Peyer's patch (tissue), 4 donors: Measurements from ENCODE around the gene PASK. TPM values are rescaled to one million over a fixed set of nuclear protein-coding genes. Genes with fewer than 3 reads are reported as not detected.

Source experiments
- DNase-seq, 3 donors: peaks; one replicate each; pipeline ENCODE4 v3.0.0-alpha.2; 2017 to 2019
- H3K27ac ChIP-seq, 4 donors: fragments of 200-600 bp; sonication (generic); one replicate each; pipeline ENCODE4 v1.5.1; 2016 to 2019
- H3K27me3 ChIP-seq, 2 donors: fragments of 200-600 bp; sonication (generic); one replicate each; pipeline ENCODE4 v1.5.1; 2019
- H3K36me3 ChIP-seq, 3 donors: fragments of 200-600 bp; sonication (generic); one replicate each; pipeline ENCODE4 v1.5.1; 2016 to 2019
- H3K4me1 ChIP-seq, 4 donors: fragments of 200-600 bp; sonication (generic); one replicate each; pipeline ENCODE4 v1.5.1; 2016 to 2019
- H3K4me3 ChIP-seq, 4 donors: fragments of 200-600 bp; sonication (generic); 1 replicate in 3 of 4; 2 replicates in 1 of 4; pipeline ENCODE4 v1.5.1; 2016 to 2019; ENCODE audit warnings: mild to moderate bottlenecking in 1 of 4
- H3K9me3 ChIP-seq, 4 donors: fragments of 200-600 bp; sonication (generic); one replicate each; pipeline ENCODE4 v1.5.1; 2016 to 2019; ENCODE audit warnings: mild to moderate bottlenecking in 1 of 4
- CTCF ChIP-seq, 6 experiments: fragments of 450-650 bp in 4 of 6; fragments of 200-600 bp in 2 of 6; sonication (generic) in 1 of 6; IDR thresholded peaks; one replicate each; pipeline ENCODE4 v1.5.1; 2017 to 2019; ENCODE audit warnings: antibody characterized with exemption in 6 of 6, mild to moderate bottlenecking in 3 of 6, moderate library complexity in 1 of 6
- POLR2A ChIP-seq, 2 donors: fragments of 450-650 bp; IDR thresholded peaks; one replicate each; pipeline ENCODE4 v1.5.1; 2017; ENCODE audit warnings: antibody characterized with exemption in 2 of 2, mild to moderate bottlenecking in 2 of 2, moderate library complexity in 2 of 2
- total RNA-seq, 4 donors: library from RNA; depleted of rRNA; stranded (reverse); fragments of >200 nt; gene quantifications; one replicate each; pipeline ENCODE4 v1.1.0, GENCODE V29; 2016

PASK gene
- total RNA-seq, 4 donors from 2014 or later, result 12.1 to 790 (median 26.7) TPM

- Histone ChIP-seq H3K27me3 (no peaks in the 10 kb centered on the region), H3K4me3 (no peak overlapping the region), H3K9me3 (no peaks in the 10 kb centered on the region), H3K27ac (no peak overlapping the region), H3K36me3 (peaks cover 0 to 34% (median 0%) of the 10 kb centered on the region in 3 donors), H3K4me1 (no peaks in the 10 kb centered on the region)
- DNase-seq, result no peak
- TF ChIP-seq CTCF (IDR thresholded peaks at IDR 0.05), result no peak
- TF ChIP-seq POLR2A (IDR thresholded peaks at IDR 0.05), result no peak
Observed at GRCh38 chr2:241074065-241074818, 75.0 kb downstream of the PASK start.

GRCh38 chr2:241073166-241074064 lies 75.9 kb downstream of the PASK start:
- no peaks in the 10 kb centered on the region for H3K27me3 ChIP-seq
- no peak overlapping the region for H3K4me3 ChIP-seq
- no peak overlapping the region for H3K27ac ChIP-seq
- no peak for DNase-seq
- H3K36me3 ChIP-seq, result peaks cover 0 to 34% (median 0%) of the 10 kb centered on the region in 3 donors
- no peak for TF ChIP-seq POLR2A (IDR thresholded peaks at IDR 0.05)
- no peak for TF ChIP-seq CTCF (IDR thresholded peaks at IDR 0.05)
- no peaks in the 10 kb centered on the region for H3K9me3 ChIP-seq
- H3K4me1 ChIP-seq, result no peaks in the 10 kb centered on the region

- H3K36me3 ChIP-seq, result peaks cover 0 to 34% (median 0%) of the 10 kb centered on the region in 3 donors
- DNase-seq, result no peak
- H3K9me3 ChIP-seq, result no peaks in the 10 kb centered on the region
- no peak overlapping the region for H3K4me3 ChIP-seq
- no peak overlapping the region for H3K27ac ChIP-seq
- no peak for TF ChIP-seq CTCF (IDR thresholded peaks at IDR 0.05)
- no peak for TF ChIP-seq POLR2A (IDR thresholded peaks at IDR 0.05)
- H3K4me1 ChIP-seq, result no peaks in the 10 kb centered on the region
- no peaks in the 10 kb centered on the region for H3K27me3 ChIP-seq
Observed at GRCh38 chr2:241072553-241073165, 76.6 kb downstream of the PASK start.

- Histone ChIP-seq H3K9me3 (no peaks in the 10 kb centered on the region), H3K27ac (no peak overlapping the region), H3K4me1 (no peaks in the 10 kb centered on the region), H3K27me3 (no peaks in the 10 kb centered on the region), H3K36me3 (peaks cover 0 to 34% (median 0%) of the 10 kb centered on the region in 3 donors), H3K4me3 (no peak overlapping the region)
- TF ChIP-seq CTCF (IDR thresholded peaks at IDR 0.05) (no peak), POLR2A (IDR thresholded peaks at IDR 0.05) (no peak)
- DNase-seq, result no peak
Observed at GRCh38 chr2:241072151-241072550, 77.1 kb downstream of the PASK start.

GRCh38 chr2:241071677-241072111 lies 77.6 kb downstream of the PASK start:
- H3K36me3 ChIP-seq, result peaks cover 0 to 39% (median 0%) of the 10 kb centered on the region in 3 donors
- DNase-seq, result peak in 1 of 3 donors; percentile 45

More at GRCh38 chr2:241071677-241072111, 77.6 kb downstream of the PASK start:
- Histone ChIP-seq H3K27ac (no peak overlapping the region), H3K27me3 (no peaks in the 10 kb centered on the region), H3K4me1 (no peaks in the 10 kb centered on the region), H3K4me3 (no peak overlapping the region), H3K9me3 (no peaks in the 10 kb centered on the region)
- TF ChIP-seq POLR2A (IDR thresholded peaks at IDR 0.05) (no peak), CTCF (IDR thresholded peaks at IDR 0.05) (no peak)
